PC-9 (cell line): Measurements from ENCODE around the gene MOGAT1. TPM values are rescaled to one million over a fixed set of nuclear protein-coding genes. Genes with fewer than 3 reads are reported as not detected.

Experiments
- BruUV-seq: library from RNA; stranded (reverse); fragments of 400-500 nt; replicated peaks from 2 replicates; lab custom pipeline; 2021; lab: Mats Ljungman, UMichigan
- CTCF ChIA-PET: fragments of 300-600 bp; sonication (Branson Sonifier 250); formaldehyde crosslinking; loops from one replicate; lab custom pipeline; 2022; ENCODE audit warnings: antibody characterized with exemption; lab: Charles Lee
- POLR2A ChIA-PET: fragments of 300-600 bp; sonication (Branson Sonifier 250); formaldehyde crosslinking; loops from one replicate; lab custom pipeline; 2022; ENCODE audit warnings: antibody characterized with exemption; ENCODE audit not compliant: unreplicated experiment; lab: Charles Lee
- DNase-seq, 2 experiments: peaks; one replicate each; pipeline versions ENCODE4 v3.0.0 to v3.0.0-alpha.2; 2015 to 2022; ENCODE audit warnings: mixed read lengths in 1 of 2
- H2AFZ ChIP-seq: fragments of 200-600 bp; sonication (generic); 2 replicates; pipeline ENCODE4 v1.8.1; 2017; ENCODE audit warnings: antibody characterized with exemption
- H3F3A ChIP-seq: fragments of 200-600 bp; sonication (generic); 2 replicates; pipeline ENCODE4 v1.8.1; 2017; ENCODE audit warnings: antibody characterized with exemption, mild to moderate bottlenecking, low read depth; ENCODE audit not compliant: insufficient read depth
- H3K27ac ChIP-seq: fragments of 200-600 bp; sonication (generic); 2 replicates; pipeline ENCODE4 v1.6.1; 2016; ENCODE audit warnings: mixed run types
- H3K27me3 ChIP-seq: fragments of 200-600 bp; sonication (generic); 2 replicates; pipeline ENCODE4 v1.6.1; 2016; ENCODE audit warnings: low read depth, mixed run types; ENCODE audit not compliant: insufficient read depth
- H3K36me3 ChIP-seq: fragments of 200-600 bp; sonication (generic); 2 replicates; pipeline ENCODE4 v1.6.1; 2016; ENCODE audit warnings: low read depth, mixed run types
- H3K4me1 ChIP-seq: fragments of 200-600 bp; sonication (generic); replicated peaks from 2 replicates; pipeline ENCODE4 v1.6.1; 2016; ENCODE audit warnings: mixed run types; ENCODE audit not compliant: insufficient read depth
- H3K4me2 ChIP-seq: fragments of 200-600 bp; sonication (generic); 2 replicates; pipeline ENCODE4 v1.6.1; 2017; ENCODE audit warnings: mixed run types
- H3K4me3 ChIP-seq: fragments of 200-600 bp; sonication (generic); 2 replicates; pipeline ENCODE4 v1.6.1; 2016; ENCODE audit warnings: mixed run types
- H3K79me2 ChIP-seq: fragments of 200-600 bp; sonication (generic); 2 replicates; pipeline ENCODE4 v1.6.1; 2017; ENCODE audit warnings: low read depth, mixed run types
- H3K9me2 ChIP-seq: fragments of 200-600 bp; sonication (generic); 2 replicates; pipeline ENCODE4 v1.8.1; 2017; ENCODE audit warnings: mild to moderate bottlenecking; ENCODE audit not compliant: insufficient read depth
- H3K9me3 ChIP-seq: fragments of 200-600 bp; sonication (generic); 2 replicates; pipeline ENCODE4 v1.8.1; 2016; ENCODE audit warnings: low read depth; ENCODE audit not compliant: insufficient read depth
- H4K20me1 ChIP-seq: fragments of 200-600 bp; sonication (generic); 2 replicates; pipeline ENCODE4 v1.8.1; 2017; ENCODE audit not compliant: insufficient read depth
- EZH2 ChIP-seq: fragments of 200-600 bp; sonication (generic); IDR thresholded peaks from 2 replicates; pipeline ENCODE4 v1.8.0; 2017; ENCODE audit warnings: antibody characterized with exemption, low read depth
- intact Hi-C: fragments of 100-400 bp; cut with micrococcal nuclease; formaldehyde crosslinking; loops from one replicate; pipeline ENCODE4 v1.10.0; 2022; ENCODE audit not compliant: unreplicated experiment
- total RNA-seq: library from RNA; stranded (reverse); gene quantifications from 2 replicates; pipeline ENCODE4 v1.2.3, GENCODE V29; 2021
- TF ChIP-seq, protein P1 (sequence below): fragments of 200-600 bp; sonication (generic); conservative IDR thresholded peaks from 2 replicates; pipeline ENCODE4 v1.6.1; 2017; ENCODE audit warnings: mixed run types, antibody characterized with exemption, mild to moderate bottlenecking, moderate library complexity

The MOGAT1 gene
- total RNA-seq, 1 experiment from 2014 or later: 0.35 TPM

- no peak overlapping the region for H3K27ac ChIP-seq
- no peaks in the 10 kb centered on the region for H3F3A ChIP-seq
- no peaks in the 10 kb centered on the region for H4K20me1 ChIP-seq
- H3K9me2 ChIP-seq: no peaks in the 10 kb centered on the region
- ChIA-PET POLR2A (no interaction called here), CTCF (interaction anchor here (0.6 kb wide), 1 partner anchor 166 kb away, joined by 4 read pairs; no protein-coding TSS in a partner anchor)
- H3K4me2 ChIP-seq: no peak overlapping the region
- intact Hi-C loops: no loop called here
- H3K79me2 ChIP-seq: no peaks in the 10 kb centered on the region
- no peak overlapping the region for H2AFZ ChIP-seq
- H3K36me3 ChIP-seq: no peaks in the 10 kb centered on the region
- TF ChIP-seq, protein P1, sequence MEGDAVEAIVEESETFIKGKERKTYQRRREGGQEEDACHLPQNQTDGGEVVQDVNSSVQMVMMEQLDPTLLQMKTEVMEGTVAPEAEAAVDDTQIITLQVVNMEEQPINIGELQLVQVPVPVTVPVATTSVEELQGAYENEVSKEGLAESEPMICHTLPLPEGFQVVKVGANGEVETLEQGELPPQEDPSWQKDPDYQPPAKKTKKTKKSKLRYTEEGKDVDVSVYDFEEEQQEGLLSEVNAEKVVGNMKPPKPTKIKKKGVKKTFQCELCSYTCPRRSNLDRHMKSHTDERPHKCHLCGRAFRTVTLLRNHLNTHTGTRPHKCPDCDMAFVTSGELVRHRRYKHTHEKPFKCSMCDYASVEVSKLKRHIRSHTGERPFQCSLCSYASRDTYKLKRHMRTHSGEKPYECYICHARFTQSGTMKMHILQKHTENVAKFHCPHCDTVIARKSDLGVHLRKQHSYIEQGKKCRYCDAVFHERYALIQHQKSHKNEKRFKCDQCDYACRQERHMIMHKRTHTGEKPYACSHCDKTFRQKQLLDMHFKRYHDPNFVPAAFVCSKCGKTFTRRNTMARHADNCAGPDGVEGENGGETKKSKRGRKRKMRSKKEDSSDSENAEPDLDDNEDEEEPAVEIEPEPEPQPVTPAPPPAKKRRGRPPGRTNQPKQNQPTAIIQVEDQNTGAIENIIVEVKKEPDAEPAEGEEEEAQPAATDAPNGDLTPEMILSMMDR: no peak
- no peak for TF ChIP-seq EZH2
- no peaks in the 10 kb centered on the region for H3K27me3 ChIP-seq
- H3K9me3 ChIP-seq: peaks cover 6% of the 10 kb centered on the region; the same call in 1 of the 2 replicates
- peaks cover 23% of the 10 kb centered on the region for H3K4me1 ChIP-seq
- H3K4me3 ChIP-seq: no peak overlapping the region
- BruUV-seq: no TSS peak
- DNase-seq: no peak
Observed at GRCh38 chr2:222736924-222737323, 65.5 kb downstream of the MOGAT1 start.

- Histone ChIP-seq H3K27me3 (no peaks in the 10 kb centered on the region), H3K9me3 (peaks cover 6% of the 10 kb centered on the region; the same call in 1 of the 2 replicates), H2AFZ (no peak overlapping the region), H3K36me3 (no peaks in the 10 kb centered on the region), H3K9me2 (no peaks in the 10 kb centered on the region), H4K20me1 (no peaks in the 10 kb centered on the region), H3K4me3 (no peak overlapping the region), H3K4me2 (no peak overlapping the region), H3K79me2 (no peaks in the 10 kb centered on the region), H3F3A (no peaks in the 10 kb centered on the region; the same call in 1 of the 2 replicates), H3K4me1 (peaks cover 23% of the 10 kb centered on the region), H3K27ac (no peak overlapping the region; the same call in 1 of the 2 replicates)
- TF ChIP-seq, protein P1: no peak
- no peak for TF ChIP-seq EZH2
- no TSS peak for BruUV-seq
- ChIA-PET POLR2A (no interaction called here), CTCF (interaction anchor here (0.6 kb wide), 1 partner anchor 19 kb away, joined by 4 read pairs; no protein-coding TSS in a partner anchor)
- DNase-seq: no peak
- intact Hi-C loops: no loop called here
Observed at GRCh38 chr2:222738312-222738711, 66.9 kb downstream of the MOGAT1 start.

GRCh38 chr2:222738809-222739208, 67.4 kb downstream of the MOGAT1 start:
- Histone ChIP-seq H2AFZ (no peak overlapping the region; the same call in 1 of the 2 replicates), H3K4me1 (peaks cover 23% of the 10 kb centered on the region), H3K36me3 (no peaks in the 10 kb centered on the region), H3K27ac (peak overlapping the region; percentile 7; the same call in 1 of the 2 replicates), H3K27me3 (no peaks in the 10 kb centered on the region), H3K4me2 (peak overlapping the region; percentile 3), H3K79me2 (no peaks in the 10 kb centered on the region), H3K9me3 (peaks cover 6% of the 10 kb centered on the region; the same call in 1 of the 2 replicates), H3K9me2 (no peaks in the 10 kb centered on the region), H3F3A (no peaks in the 10 kb centered on the region; the same call in 1 of the 2 replicates), H4K20me1 (no peaks in the 10 kb centered on the region), H3K4me3 (no peak overlapping the region)
- CTCF ChIA-PET: no interaction called here
- DNase-seq: no peak
- POLR2A ChIA-PET: interaction anchor here (0.6 kb wide), 1 partner anchor 1347 kb away, joined by 6 read pairs; no protein-coding TSS in a partner anchor
- TF ChIP-seq, protein P1: no peak
- no peak for TF ChIP-seq EZH2
- intact Hi-C loops: no loop called here
- BruUV-seq: no TSS peak
